ENCODE measurements around the gene EHMT1. TPM values are rescaled to one million over a fixed set of nuclear protein-coding genes. Genes with fewer than 3 reads are reported as not detected.

The EHMT1 gene
- total RNA-seq, 2 donors from 2014 or later: 137 to 139 TPM

DNA sequence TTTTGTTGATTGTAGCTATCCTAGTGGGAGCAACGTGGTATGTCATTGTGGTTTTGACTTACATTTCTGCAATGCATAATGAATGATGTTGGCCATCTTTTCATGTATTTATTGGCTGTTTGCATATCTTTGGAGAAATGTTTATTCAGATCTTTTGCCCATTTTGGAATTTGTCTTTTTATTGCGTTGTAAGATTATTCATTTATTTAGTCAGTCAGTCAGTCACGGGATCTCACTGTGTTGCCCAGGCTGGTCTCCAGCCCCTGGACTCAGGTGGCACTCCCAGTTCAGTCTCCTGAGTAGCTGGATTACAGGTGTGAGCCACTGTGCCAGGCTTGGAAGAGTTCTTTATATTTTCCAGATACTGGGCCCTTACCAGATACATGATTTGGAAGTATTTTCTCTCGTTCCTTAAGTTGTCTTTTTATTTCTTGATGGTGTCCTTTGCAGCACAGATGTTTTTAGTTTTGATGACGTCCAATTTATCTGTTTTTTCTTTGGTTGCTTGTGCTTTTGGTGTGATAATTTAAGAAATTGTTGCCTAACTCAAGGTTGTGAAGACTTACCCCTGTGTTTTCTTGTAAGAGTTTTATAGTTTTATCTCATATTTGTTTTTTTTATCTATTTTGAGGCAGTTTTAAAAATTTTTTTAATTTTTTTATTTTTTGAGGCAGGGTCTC is 67.1 kb downstream of the EHMT1 start:
- Mint-ChIP-seq H3K36me3 (ENCODE audit: low read depth) (peaks cover 15% of the 10 kb centered on the region), H3K9me3 (no peaks in the 10 kb centered on the region), H3K4me1 (peaks cover 23% of the 10 kb centered on the region), H3K4me3 (no peak overlapping the region), H3K27ac (no peak overlapping the region), H3K27me3 (ENCODE audit: insufficient read depth) (no peaks in the 10 kb centered on the region)
- no peak overlapping the region for H3K27ac ChIP-seq (ENCODE audit: low read depth, low read length)
- H3K27me3 ChIP-seq (ENCODE audit: control insufficient read depth, insufficient read depth, low read length, poor library complexity, severe bottlenecking): no peaks in the 10 kb centered on the region
- no peak for DNase-seq
- no peak overlapping the region for H3K9ac ChIP-seq (ENCODE audit: extremely low read depth, low read length, poor library complexity, severe bottlenecking)
- no peak for TF ChIP-seq CTCF (conservative IDR thresholded peaks at IDR 0.05)
- no peaks in the 10 kb centered on the region for H3K9me3 ChIP-seq (ENCODE audit: control insufficient read depth, low read length)
- H3K4me3 ChIP-seq (ENCODE audit: low read length): no peak overlapping the region
- H3K4me1 ChIP-seq (ENCODE audit: control insufficient read depth, insufficient read depth, low read length): peaks cover 11% of the 10 kb centered on the region
- WGBS, 2 experiments (ENCODE audit: insufficient coverage in 1 of 2, insufficient read length in 1 of 2): 96 to 100% methylated on average over 2 to 5 of the region's 5 CpGs
- no peaks in the 10 kb centered on the region for H3K36me3 ChIP-seq (ENCODE audit: control insufficient read depth, insufficient read depth, low read length)

DNA sequence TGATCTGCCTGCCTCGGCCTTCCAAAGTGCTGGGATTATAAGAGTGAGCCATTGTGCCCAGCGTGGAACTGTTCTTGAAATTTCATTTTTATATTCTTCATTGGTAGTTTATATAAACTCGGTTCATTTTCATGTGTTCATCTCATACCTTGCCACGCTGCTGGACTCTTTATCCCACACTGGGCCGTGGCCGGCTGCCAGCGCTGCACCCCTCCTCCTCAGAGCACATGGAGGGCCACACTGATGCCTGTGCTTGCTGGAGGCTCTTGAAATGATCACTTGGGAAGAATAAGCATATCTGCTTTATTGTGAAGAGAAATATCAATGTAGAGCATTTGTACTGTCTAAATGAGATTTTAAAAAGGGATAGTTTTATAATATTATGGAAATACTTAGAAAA is 69.5 kb downstream of the EHMT1 start:
- peaks cover 15% of the 10 kb centered on the region for H3K36me3 Mint-ChIP-seq (ENCODE audit: low read depth)
- Histone ChIP-seq H3K4me3 (ENCODE audit: low read length) (no peak overlapping the region), H3K4me1 (ENCODE audit: control insufficient read depth, insufficient read depth, low read length) (no peaks in the 10 kb centered on the region), H3K27ac (ENCODE audit: low read depth, low read length) (no peak overlapping the region), H3K27me3 (ENCODE audit: control insufficient read depth, insufficient read depth, low read length, poor library complexity, severe bottlenecking) (no peaks in the 10 kb centered on the region), H3K36me3 (ENCODE audit: control insufficient read depth, insufficient read depth, low read length) (no peaks in the 10 kb centered on the region), H3K9ac (ENCODE audit: extremely low read depth, low read length, poor library complexity, severe bottlenecking) (no peak overlapping the region), H3K9me3 (ENCODE audit: control insufficient read depth, low read length) (no peaks in the 10 kb centered on the region)
- no peak for DNase-seq
- H3K27me3 Mint-ChIP-seq (ENCODE audit: insufficient read depth): no peaks in the 10 kb centered on the region
- H3K9me3 Mint-ChIP-seq: no peaks in the 10 kb centered on the region
- no peak for TF ChIP-seq CTCF (conservative IDR thresholded peaks at IDR 0.05)
- WGBS, 2 experiments (ENCODE audit: insufficient coverage in 1 of 2, insufficient read length in 1 of 2): 91 to 94% methylated on average over 7 of the region's 7 CpGs
- peaks cover 12% of the 10 kb centered on the region for H3K4me1 Mint-ChIP-seq
- no peak overlapping the region for H3K27ac Mint-ChIP-seq
- no peak overlapping the region for H3K4me3 Mint-ChIP-seq

DNA sequence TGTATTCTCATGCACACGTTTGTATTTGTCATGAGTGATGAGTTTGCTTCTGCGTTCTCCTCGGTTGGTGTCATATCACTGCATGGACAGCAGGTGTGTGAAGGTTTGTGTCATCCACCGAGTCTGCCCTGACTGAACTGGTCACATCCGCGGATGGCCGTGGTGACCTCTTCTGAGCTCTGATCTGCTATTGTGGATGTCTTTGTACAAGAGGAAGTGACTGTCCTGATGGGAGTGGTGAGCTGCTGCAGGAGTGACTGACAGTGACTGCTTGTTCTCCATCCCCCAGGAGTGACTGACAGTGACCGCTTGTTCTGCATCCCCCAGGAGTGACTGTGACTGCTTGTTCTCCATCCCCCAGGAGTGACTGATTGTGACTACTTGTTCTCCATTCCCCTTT is 69.9 kb downstream of the EHMT1 start:
- Mint-ChIP-seq H3K27me3 (ENCODE audit: insufficient read depth) (no peaks in the 10 kb centered on the region), H3K36me3 (ENCODE audit: low read depth) (peaks cover 15% of the 10 kb centered on the region), H3K9me3 (no peaks in the 10 kb centered on the region), H3K4me1 (peaks cover 12% of the 10 kb centered on the region), H3K4me3 (no peak overlapping the region), H3K27ac (no peak overlapping the region)
- Histone ChIP-seq H3K9me3 (ENCODE audit: control insufficient read depth, low read length) (no peaks in the 10 kb centered on the region), H3K4me1 (ENCODE audit: control insufficient read depth, insufficient read depth, low read length) (no peaks in the 10 kb centered on the region), H3K4me3 (ENCODE audit: low read length) (no peak overlapping the region), H3K27me3 (ENCODE audit: control insufficient read depth, insufficient read depth, low read length, poor library complexity, severe bottlenecking) (no peaks in the 10 kb centered on the region), H3K27ac (ENCODE audit: low read depth, low read length) (no peak overlapping the region), H3K36me3 (ENCODE audit: control insufficient read depth, insufficient read depth, low read length) (no peaks in the 10 kb centered on the region), H3K9ac (ENCODE audit: extremely low read depth, low read length, poor library complexity, severe bottlenecking) (no peak overlapping the region)
- TF ChIP-seq CTCF (conservative IDR thresholded peaks at IDR 0.05): peak; percentile 35
- DNase-seq: no peak
- 87 to 90% methylated on average over 6 to 8 of the region's 8 CpGs for WGBS, 2 experiments (ENCODE audit: insufficient coverage in 1 of 2, insufficient read length in 1 of 2)
